Calu3 (cell line): ENCODE measurements around the gene MRPS18B. TPM values are rescaled to one million over a fixed set of nuclear protein-coding genes. Genes with fewer than 3 reads are reported as not detected.
"Not testable (repeated sequence)": the region's sequence is repeated elsewhere in the genome, so short reads cannot be mapped to it uniquely, and the experiment has no call there.

Experiments used
- BruUV-seq: library from RNA; stranded (reverse); fragments of 400-500 nt; replicated peaks from 2 replicates; lab custom pipeline; 2021; lab: Mats Ljungman, UMichigan
- CTCF ChIA-PET: fragments of 300-600 bp; sonication (Branson Sonifier 250); formaldehyde crosslinking; loops from one replicate; lab custom pipeline; 2022; ENCODE audit warnings: antibody characterized with exemption; lab: Charles Lee
- DNase-seq: peaks from one replicate; pipeline ENCODE4 v3.0.0; 2022
- H3K27ac Mint-ChIP-seq: one replicate; pipeline ENCODE4 v1.8.0; 2022; ENCODE audit warnings: mixed read lengths; ENCODE audit not compliant: unreplicated experiment
- H3K27me3 Mint-ChIP-seq: one replicate; pipeline ENCODE4 v1.8.0; 2022; ENCODE audit warnings: mixed read lengths; ENCODE audit not compliant: unreplicated experiment
- H3K36me3 Mint-ChIP-seq: one replicate; pipeline ENCODE4 v1.8.0; 2022; ENCODE audit warnings: mild to moderate bottlenecking, moderate library complexity, mixed read lengths; ENCODE audit not compliant: insufficient read depth, unreplicated experiment
- H3K4me1 Mint-ChIP-seq: one replicate; pipeline ENCODE4 v1.8.0; 2022; ENCODE audit warnings: mild to moderate bottlenecking, low read depth, mixed read lengths; ENCODE audit not compliant: unreplicated experiment
- H3K4me3 Mint-ChIP-seq: one replicate; pipeline ENCODE4 v1.8.0; 2022; ENCODE audit warnings: mild to moderate bottlenecking, low read depth, moderate library complexity, mixed read lengths; ENCODE audit not compliant: unreplicated experiment
- H3K9me3 Mint-ChIP-seq: one replicate; pipeline ENCODE4 v1.8.0; 2022; ENCODE audit warnings: low read depth, mixed read lengths; ENCODE audit not compliant: unreplicated experiment
- intact Hi-C: fragments of 100-400 bp; cut with micrococcal nuclease; formaldehyde crosslinking; loops from one replicate; pipeline ENCODE4 v1.10.0; 2022; ENCODE audit not compliant: unreplicated experiment
- total RNA-seq: library from RNA; stranded (reverse); gene quantifications from 2 replicates; pipeline ENCODE4 v1.2.3, GENCODE V29; 2022
- TF ChIP-seq, protein P1 (sequence below): fragments of 200-600 bp; IDR thresholded peaks from one replicate; pipeline ENCODE4 v1.8.0; 2022; ENCODE audit warnings: antibody characterized with exemption; ENCODE audit not compliant: unreplicated experiment

Gene MRPS18B
- total RNA-seq, 1 experiment from 2014 or later, result 103 TPM

DNA sequence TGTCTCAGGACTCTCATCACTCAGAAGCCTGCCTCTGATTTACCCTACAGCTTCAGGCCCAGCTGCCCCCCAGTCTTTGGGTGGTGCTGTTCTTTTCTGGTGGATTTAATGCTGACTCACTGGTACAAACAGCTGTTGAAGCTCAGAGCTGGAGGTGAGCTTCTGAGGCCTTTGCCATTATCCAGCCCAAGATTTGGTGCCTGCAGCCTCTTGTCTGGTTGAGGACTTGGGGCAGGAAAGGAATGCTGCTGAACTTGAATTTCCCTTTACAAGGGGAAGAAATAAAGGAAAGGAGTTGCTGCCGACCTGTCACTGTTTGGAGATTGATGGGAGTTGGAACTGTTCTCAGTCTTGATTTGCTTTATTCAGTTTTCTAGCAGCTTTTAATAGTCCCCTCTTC is 26.6 kb upstream of the MRPS18B start:
- Mint-ChIP-seq H3K4me3 (no peak overlapping the region), H3K4me1 (peaks cover 27% of the 10 kb centered on the region), H3K36me3 (peaks cover 89% of the 10 kb centered on the region), H3K27me3 (no peaks in the 10 kb centered on the region), H3K27ac (peak overlapping the region; percentile 62), H3K9me3 (no peaks in the 10 kb centered on the region)
- TF ChIP-seq, protein P1, sequence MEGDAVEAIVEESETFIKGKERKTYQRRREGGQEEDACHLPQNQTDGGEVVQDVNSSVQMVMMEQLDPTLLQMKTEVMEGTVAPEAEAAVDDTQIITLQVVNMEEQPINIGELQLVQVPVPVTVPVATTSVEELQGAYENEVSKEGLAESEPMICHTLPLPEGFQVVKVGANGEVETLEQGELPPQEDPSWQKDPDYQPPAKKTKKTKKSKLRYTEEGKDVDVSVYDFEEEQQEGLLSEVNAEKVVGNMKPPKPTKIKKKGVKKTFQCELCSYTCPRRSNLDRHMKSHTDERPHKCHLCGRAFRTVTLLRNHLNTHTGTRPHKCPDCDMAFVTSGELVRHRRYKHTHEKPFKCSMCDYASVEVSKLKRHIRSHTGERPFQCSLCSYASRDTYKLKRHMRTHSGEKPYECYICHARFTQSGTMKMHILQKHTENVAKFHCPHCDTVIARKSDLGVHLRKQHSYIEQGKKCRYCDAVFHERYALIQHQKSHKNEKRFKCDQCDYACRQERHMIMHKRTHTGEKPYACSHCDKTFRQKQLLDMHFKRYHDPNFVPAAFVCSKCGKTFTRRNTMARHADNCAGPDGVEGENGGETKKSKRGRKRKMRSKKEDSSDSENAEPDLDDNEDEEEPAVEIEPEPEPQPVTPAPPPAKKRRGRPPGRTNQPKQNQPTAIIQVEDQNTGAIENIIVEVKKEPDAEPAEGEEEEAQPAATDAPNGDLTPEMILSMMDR, result no peak
- no TSS peak for BruUV-seq
- intact Hi-C loops, result no loop called here
- peak; percentile 55 for DNase-seq
- CTCF ChIA-PET, result interaction anchor here (0.7 to 0.9 kb wide), 2 partner anchors 24 to 34 kb away, joined by 4 to 6 read pairs; partner anchors contain the start of gene PRR3

DNA sequence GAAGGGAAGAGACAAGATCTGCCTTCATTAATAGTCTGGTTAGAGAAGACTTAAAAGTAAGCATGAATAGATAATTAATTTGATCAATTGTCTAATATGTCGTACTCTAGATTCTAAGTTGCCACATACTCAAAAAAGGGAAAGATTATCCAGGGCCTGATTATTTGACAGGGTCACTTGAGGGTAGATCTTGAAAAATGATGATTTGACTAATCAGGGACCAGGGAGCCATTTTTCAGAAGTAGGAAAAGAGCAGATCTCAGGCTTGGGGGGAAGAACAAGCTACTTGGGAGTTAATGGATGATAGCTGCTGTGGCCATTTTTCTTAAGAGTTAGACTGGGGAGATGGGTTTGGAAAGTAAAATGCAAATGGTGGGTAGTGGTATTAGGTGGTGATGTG is 25.4 kb upstream of the MRPS18B start:
- Mint-ChIP-seq H3K36me3 (peaks cover 88% of the 10 kb centered on the region), H3K4me1 (peaks cover 27% of the 10 kb centered on the region), H3K4me3 (no peak overlapping the region), H3K27ac (no peak overlapping the region), H3K27me3 (no peaks in the 10 kb centered on the region), H3K9me3 (no peaks in the 10 kb centered on the region)
- no peak for DNase-seq
- TSS peak; percentile 1 for BruUV-seq
- intact Hi-C loops, result no loop called here
- CTCF ChIA-PET, result no interaction called here
- TF ChIP-seq, protein P1, result no peak

DNA sequence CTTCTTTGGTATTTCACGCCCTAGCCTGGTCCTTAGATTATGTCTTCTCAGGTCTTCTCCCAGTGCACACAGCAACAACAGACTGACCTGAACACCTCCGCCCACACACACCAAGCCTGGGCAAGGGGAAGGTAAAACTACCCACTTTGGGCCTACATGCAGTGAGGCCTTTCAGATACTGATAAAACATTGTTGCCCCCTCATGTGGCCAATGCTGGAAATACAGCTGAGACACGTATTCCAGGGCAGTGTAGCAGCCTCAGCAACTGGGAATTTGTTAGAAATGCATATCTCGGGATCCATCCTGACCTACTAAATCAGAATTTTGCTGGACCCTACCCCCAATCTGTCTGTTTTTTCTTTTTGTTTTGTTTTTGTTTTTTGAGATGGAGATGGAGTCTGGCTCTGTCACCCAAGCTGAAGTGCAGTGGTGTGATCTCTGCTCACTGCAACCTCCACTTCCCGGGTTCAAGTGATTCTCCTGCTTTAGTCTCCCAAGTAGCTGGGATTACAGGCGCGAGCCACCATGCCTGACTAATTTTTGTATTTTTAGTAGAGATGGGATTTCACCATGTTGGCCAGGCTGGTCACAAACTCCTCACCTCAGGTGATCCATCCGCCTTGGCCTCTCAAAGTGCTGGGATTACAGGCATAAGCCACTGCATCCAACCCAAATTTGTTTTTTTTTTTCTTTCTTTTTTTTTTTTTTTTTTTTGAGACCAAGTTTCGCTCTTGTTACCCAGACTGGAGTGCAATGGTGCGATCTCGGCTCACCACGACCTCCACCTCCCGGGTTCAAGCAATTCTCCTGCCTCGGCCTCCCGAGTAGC is 20.1 kb upstream of the MRPS18B start:
- H3K4me3 Mint-ChIP-seq, BruUV-seq, H3K4me1 Mint-ChIP-seq, H3K9me3 Mint-ChIP-seq, H3K27me3 Mint-ChIP-seq: not testable (repeated sequence)
- CTCF ChIA-PET, result interaction anchor here (0.7 to 3.2 kb wide), 10 partner anchors 13 to 144 kb away, joined by 3 to 28 read pairs (median 4); no protein-coding TSS in a partner anchor
- TF ChIP-seq, protein P1, result peak; percentile 88
- intact Hi-C loops, result loop anchor here (1.0 to 5.0 kb wide), 2 partner anchors 55 to 114 kb away; no protein-coding TSS in a partner anchor
- Mint-ChIP-seq H3K27ac (peak overlapping the region; percentile 41), H3K36me3 (peaks cover 89% of the 10 kb centered on the region)
- DNase-seq, result peak; percentile 88

DNA sequence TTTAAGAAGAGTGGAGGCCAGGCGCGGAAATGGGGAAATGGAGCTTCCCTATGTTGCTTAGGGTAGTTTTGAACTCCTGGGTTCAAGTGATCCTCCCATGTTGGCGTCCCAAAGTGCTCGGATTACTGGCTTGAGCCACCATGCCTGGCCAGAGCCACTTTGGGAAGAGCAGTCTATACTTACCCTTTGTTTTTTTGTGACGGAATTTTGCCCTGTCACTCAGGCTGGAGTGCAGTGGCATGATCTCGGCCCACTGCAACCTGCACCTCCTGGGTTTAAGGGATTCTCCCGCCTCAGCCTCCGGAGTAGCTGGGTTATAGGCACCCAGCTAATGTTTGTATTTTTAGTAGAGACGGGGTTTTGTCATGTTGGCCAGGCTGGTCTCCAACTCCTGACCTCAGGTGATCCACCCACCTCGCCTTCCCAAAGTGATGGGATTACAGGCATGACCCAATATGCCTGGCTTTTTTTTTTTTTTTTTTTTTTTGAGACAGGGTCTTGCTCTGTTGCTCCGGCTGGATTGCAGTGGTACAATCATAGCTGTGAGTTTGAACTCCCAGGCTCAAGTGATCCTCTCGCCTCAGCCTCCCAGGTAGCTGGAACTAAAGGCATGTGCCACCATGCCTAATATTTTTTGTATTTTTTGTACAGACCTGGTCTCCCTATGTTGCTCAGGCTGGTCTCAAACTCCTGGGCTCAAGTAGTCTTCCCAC is 18.6 kb upstream of the MRPS18B start:
- CTCF ChIA-PET, result interaction anchor here (1.2 to 3.2 kb wide), 3 partner anchors 16 to 117 kb away, joined by 3 to 28 read pairs (median 5); no protein-coding TSS in a partner anchor
- intact Hi-C loops, result loop anchor here (5.0 kb wide), 1 partner anchor 57 kb away; no protein-coding TSS in a partner anchor

More for the DNA sequence above, 18.6 kb upstream of the MRPS18B start:
- no TSS peak for BruUV-seq
- peak overlapping the region; percentile 35 for H3K27ac Mint-ChIP-seq
- H3K36me3 Mint-ChIP-seq, result peaks cover 94% of the 10 kb centered on the region
- H3K9me3 Mint-ChIP-seq, result no peaks in the 10 kb centered on the region
- no peak overlapping the region for H3K4me3 Mint-ChIP-seq
- H3K27me3 Mint-ChIP-seq, result no peaks in the 10 kb centered on the region
- TF ChIP-seq, protein P1, result no peak
- DNase-seq, result no peak
- H3K4me1 Mint-ChIP-seq, result no peaks in the 10 kb centered on the region
